Activated CD8-positive, alpha-beta T cell treated with anti-CD3 and anti-CD28 coated beads for 36 hours (primary cell): ENCODE data around the gene IFRD2. TPM values are rescaled to one million over a fixed set of nuclear protein-coding genes. Genes with fewer than 3 reads are reported as not detected.

ENCODE experiments used
- ATAC-seq: fragments of 200-7000 bp; cut with Tn5 transposase; one replicate; pipeline ENCODE4 v1.10.0; 2021; ENCODE audit warnings: mild to moderate bottlenecking, moderate library complexity
- CTCF ChIA-PET: fragments of 350-600 bp; sonication (Branson Sonifier 250); formaldehyde crosslinking; loops from one replicate; lab custom pipeline; 2021; ENCODE audit warnings: antibody characterized with exemption; lab: Charles Lee
- POLR2A ChIA-PET: fragments of 350-600 bp; sonication (Branson Sonifier 250); formaldehyde crosslinking; loops from one replicate; lab custom pipeline; 2021; ENCODE audit warnings: antibody characterized with exemption; lab: Charles Lee
- DNase-seq: peaks from one replicate; pipeline ENCODE4 v3.0.0-alpha.2; 2020
- H3K27ac Mint-ChIP-seq: one replicate; pipeline ENCODE4 v1.8.0; 2021; ENCODE audit warnings: mild to moderate bottlenecking, mixed read lengths
- H3K27me3 Mint-ChIP-seq: one replicate; pipeline ENCODE4 v1.8.0; 2021; ENCODE audit warnings: mixed read lengths
- H3K36me3 Mint-ChIP-seq: one replicate; pipeline ENCODE4 v1.8.0; 2021; ENCODE audit warnings: low read depth, mixed read lengths
- H3K4me1 Mint-ChIP-seq: one replicate; pipeline ENCODE4 v1.8.0; 2021; ENCODE audit warnings: low read depth, mixed read lengths
- H3K4me3 Mint-ChIP-seq: one replicate; pipeline ENCODE4 v1.8.0; 2021; ENCODE audit warnings: mild to moderate bottlenecking, moderate library complexity, mixed read lengths
- H3K9me3 Mint-ChIP-seq: one replicate; pipeline ENCODE4 v1.8.0; 2021; ENCODE audit warnings: mixed read lengths
- intact Hi-C: fragments of 100-400 bp; cut with micrococcal nuclease; formaldehyde crosslinking; loops from one replicate; pipeline ENCODE4 v1.10.0; 2022
- total RNA-seq, 2 experiments: library from RNA; stranded (reverse); gene quantifications; one replicate each; pipeline ENCODE4 v1.2.3, GENCODE V29; 2021
- TF ChIP-seq, protein P1 (sequence below): fragments of 200-600 bp; IDR thresholded peaks from one replicate; pipeline ENCODE4 v1.8.0; 2022; ENCODE audit warnings: antibody characterized with exemption, mild to moderate bottlenecking

Gene IFRD2
- total RNA-seq, 2 experiments from 2014 or later, result 132 to 133 TPM

DNA sequence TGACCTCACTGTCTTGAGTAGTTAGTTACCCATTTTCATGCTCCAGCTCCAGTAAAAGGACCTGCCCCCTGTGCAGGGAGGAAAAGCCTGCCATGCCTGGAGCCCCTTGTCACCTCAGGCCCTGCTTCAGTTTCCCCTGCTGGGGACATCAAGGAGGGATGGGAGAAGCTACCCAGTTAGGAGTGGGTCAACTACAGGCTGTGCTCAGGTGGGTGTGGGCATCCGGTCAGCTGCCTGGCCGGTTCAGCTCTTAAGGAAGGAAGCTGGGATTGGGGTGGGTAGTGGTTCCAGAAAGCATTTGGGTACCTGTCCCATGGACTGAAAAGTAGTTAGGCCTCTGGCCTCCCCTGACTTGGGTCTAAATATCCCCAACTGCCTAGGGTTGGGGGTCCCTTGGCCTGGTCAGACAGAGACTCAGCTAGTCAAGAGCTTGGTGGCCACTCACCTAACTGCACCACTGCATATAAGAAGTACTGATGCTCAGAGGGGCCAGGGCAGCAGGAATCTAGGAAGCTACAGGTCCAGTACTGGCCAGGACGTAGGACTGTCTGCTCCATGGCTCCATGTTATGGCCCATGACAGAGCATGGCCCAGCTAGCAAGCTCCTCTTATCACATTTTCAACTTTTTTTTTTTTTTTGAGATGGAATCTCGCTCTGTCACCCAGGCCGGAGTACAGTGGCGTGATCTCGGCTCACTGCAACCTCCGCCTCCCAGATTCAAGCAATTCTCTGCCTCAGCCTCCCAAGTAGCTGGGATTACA, 12.8 kb downstream of the IFRD2 start:
- POLR2A ChIA-PET, result interaction anchor here (1.0 to 9.6 kb wide), 4 partner anchors 11 to 48 kb away, joined by 3 to 98 read pairs (median 6); partner anchors contain the start of genes HYAL3, IFRD2 and NAA80
- CTCF ChIA-PET, result interaction anchor here (1.0 to 2.1 kb wide), 5 partner anchors 20 to 86 kb away, joined by 3 to 6 read pairs (median 4); partner anchors contain the start of genes HYAL3 and NAA80
- ATAC-seq (no peak), DNase-seq (no peak)
- peaks cover 15% of the 10 kb centered on the region for H3K4me1 Mint-ChIP-seq
- intact Hi-C loops, result loop anchor here (2.0 kb wide), 1 partner anchor 87 kb away; no protein-coding TSS in a partner anchor
- TF ChIP-seq, protein P1, sequence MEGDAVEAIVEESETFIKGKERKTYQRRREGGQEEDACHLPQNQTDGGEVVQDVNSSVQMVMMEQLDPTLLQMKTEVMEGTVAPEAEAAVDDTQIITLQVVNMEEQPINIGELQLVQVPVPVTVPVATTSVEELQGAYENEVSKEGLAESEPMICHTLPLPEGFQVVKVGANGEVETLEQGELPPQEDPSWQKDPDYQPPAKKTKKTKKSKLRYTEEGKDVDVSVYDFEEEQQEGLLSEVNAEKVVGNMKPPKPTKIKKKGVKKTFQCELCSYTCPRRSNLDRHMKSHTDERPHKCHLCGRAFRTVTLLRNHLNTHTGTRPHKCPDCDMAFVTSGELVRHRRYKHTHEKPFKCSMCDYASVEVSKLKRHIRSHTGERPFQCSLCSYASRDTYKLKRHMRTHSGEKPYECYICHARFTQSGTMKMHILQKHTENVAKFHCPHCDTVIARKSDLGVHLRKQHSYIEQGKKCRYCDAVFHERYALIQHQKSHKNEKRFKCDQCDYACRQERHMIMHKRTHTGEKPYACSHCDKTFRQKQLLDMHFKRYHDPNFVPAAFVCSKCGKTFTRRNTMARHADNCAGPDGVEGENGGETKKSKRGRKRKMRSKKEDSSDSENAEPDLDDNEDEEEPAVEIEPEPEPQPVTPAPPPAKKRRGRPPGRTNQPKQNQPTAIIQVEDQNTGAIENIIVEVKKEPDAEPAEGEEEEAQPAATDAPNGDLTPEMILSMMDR, result no peak
- H3K36me3 Mint-ChIP-seq, result no peaks in the 10 kb centered on the region
- peaks cover 21% of the 10 kb centered on the region for H3K27me3 Mint-ChIP-seq
- H3K4me3 Mint-ChIP-seq, result no peak overlapping the region
- no peaks in the 10 kb centered on the region for H3K9me3 Mint-ChIP-seq
- H3K27ac Mint-ChIP-seq, result no peak overlapping the region

DNA sequence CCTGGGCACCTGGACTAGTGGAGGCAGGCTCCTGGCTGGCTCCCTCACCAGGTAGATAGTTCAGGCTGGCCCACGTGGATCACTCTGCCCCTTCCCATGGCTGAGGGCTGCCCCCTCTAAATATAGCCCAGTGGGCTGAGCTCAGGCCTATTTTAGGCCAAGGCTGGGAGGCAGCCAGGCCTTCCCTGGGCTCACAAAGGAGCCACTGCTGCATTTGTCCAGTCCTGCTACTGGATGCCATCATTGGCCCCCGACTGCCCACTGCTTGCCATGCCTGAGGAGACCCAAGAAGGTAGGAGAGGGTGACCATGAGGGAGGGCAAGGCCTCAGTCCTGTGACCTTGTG, 13.4 kb downstream of the IFRD2 start, which contains the start of gene LSMEM2:
TSS of gene LSMEM2 (plus strand) at position 208 of the 345 bp plus-strand sequence. CDS start at position 235, 27 bp downstream.
- DNase-seq, result no peak
- CTCF ChIA-PET, result interaction anchor here (1.0 to 2.1 kb wide), 4 partner anchors 20 to 53 kb away, joined by 3 to 6 read pairs (median 4); partner anchors contain the start of genes HYAL3 and NAA80
- Mint-ChIP-seq H3K9me3 (no peaks in the 10 kb centered on the region), H3K4me1 (peaks cover 21% of the 10 kb centered on the region), H3K36me3 (peaks cover 2% of the 10 kb centered on the region), H3K4me3 (no peak within 1 kb of the TSS), H3K27me3 (peaks cover 27% of the 10 kb centered on the region), H3K27ac (no peak within 1 kb of the TSS)
- intact Hi-C loops, result loop anchor here (2.0 kb wide), 1 partner anchor 86 kb away; no protein-coding TSS in a partner anchor
- ATAC-seq, result no peak
- TF ChIP-seq, protein P1, result no peak
- POLR2A ChIA-PET, result interaction anchor here (1.3 to 9.6 kb wide), 4 partner anchors 11 to 48 kb away, joined by 4 to 98 read pairs (median 6); partner anchors contain the start of genes HYAL3, IFRD2 and NAA80

DNA sequence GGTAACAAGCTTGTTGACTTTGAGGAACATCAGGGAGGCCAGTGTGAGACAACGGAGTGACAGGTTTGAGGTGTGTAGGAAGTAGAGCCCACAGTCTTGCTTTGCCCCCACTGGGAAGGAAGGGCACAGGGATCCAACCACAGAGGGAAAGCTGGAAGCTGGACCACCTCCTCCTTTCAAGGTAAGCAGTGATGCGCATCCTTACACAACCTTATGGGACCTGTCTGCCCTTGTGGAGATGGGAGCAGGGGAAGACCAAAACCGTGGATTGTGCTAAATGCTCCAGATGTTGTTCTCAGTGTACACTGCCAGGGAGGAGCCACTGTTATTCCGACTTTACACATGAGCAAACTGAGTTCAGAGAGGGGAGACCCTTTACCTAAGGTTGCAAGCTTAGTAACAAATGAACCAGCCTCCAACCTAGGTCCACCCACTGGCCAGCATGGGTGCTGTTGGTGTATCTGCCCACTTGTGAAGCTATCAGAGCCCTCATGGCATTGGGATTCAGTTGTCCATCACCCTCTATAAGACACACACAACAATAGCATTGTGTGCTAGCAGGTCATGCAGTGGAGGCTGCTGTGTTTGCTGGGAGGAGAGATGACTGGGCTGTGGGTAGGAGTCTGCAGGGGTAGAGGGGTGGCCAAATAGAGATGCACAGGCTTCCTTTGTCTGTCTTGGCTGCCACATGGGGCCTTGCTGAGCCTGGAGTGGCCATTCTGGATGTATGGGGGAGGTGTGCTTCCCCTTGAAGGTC, 13.9 kb downstream of the IFRD2 start:
- TF ChIP-seq, protein P1, result no peak
- no peak for DNase-seq
- ChIA-PET POLR2A (interaction anchor here (1.1 to 9.6 kb wide), 4 partner anchors 12 to 27 kb away, joined by 3 to 98 read pairs (median 6); partner anchors contain the start of genes HYAL3, IFRD2 and NAA80), CTCF (interaction anchor here (1.0 to 2.1 kb wide), 6 partner anchors 14 to 52 kb away, joined by 3 to 8 read pairs (median 4); partner anchors contain the start of genes HYAL3, IFRD2 and NAA80)
- Mint-ChIP-seq H3K4me3 (no peak overlapping the region), H3K9me3 (no peaks in the 10 kb centered on the region), H3K27me3 (peaks cover 30% of the 10 kb centered on the region), H3K36me3 (peaks cover 2% of the 10 kb centered on the region), H3K27ac (no peak overlapping the region), H3K4me1 (peaks cover 24% of the 10 kb centered on the region)
- ATAC-seq, result no peak
- intact Hi-C loops, result loop anchor here (2.0 kb wide), 1 partner anchor 86 kb away; no protein-coding TSS in a partner anchor

DNA sequence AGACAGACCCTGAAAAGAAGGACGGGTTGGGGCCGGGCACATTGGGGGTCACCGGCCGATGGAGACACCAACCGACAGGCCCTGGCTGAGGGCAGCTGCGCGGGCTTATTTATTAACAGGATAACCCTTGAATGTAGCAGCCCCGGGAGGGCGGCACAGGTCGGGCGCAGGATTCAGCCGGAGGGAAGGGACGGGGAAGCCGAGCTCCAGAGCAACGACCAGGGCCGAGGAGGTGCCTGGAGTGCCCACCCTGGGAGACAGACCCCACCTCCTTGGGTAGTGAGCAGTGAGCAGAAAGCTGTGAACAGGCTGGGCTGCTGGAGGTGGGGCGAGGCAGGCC, 15.5 kb downstream of the IFRD2 start:
- Mint-ChIP-seq H3K27ac (no peak overlapping the region), H3K36me3 (peaks cover 2% of the 10 kb centered on the region), H3K4me1 (peaks cover 33% of the 10 kb centered on the region), H3K4me3 (no peak overlapping the region), H3K27me3 (peaks cover 35% of the 10 kb centered on the region), H3K9me3 (no peaks in the 10 kb centered on the region)
- DNase-seq (no peak), ATAC-seq (no peak)
- intact Hi-C loops, result no loop called here
- TF ChIP-seq, protein P1, result no peak
- POLR2A ChIA-PET, result interaction anchor here (1.5 to 9.6 kb wide), 2 partner anchors 13 to 82 kb away, joined by 3 to 98 read pairs; partner anchors contain the start of gene IFRD2
- CTCF ChIA-PET, result interaction anchor here (1.6 to 4.4 kb wide), 3 partner anchors 17 to 83 kb away, joined by 6 to 36 read pairs (median 8); no protein-coding TSS in a partner anchor
